Sigmoid colon (tissue), 4 donors: Measurements from ENCODE around the gene IMPA2.

Source experiments
- CTCF ChIP-seq, 4 experiments: fragments of 450-650 bp in 3 of 4; fragments of 200-600 bp in 1 of 4; IDR thresholded peaks; one replicate each; pipeline ENCODE4 v1.5.1; 2016 to 2019; ENCODE audit warnings: antibody characterized with exemption in 4 of 4, mild to moderate bottlenecking in 3 of 4, moderate library complexity in 2 of 4
- POLR2AphosphoS5 ChIP-seq, 4 donors: sonication (generic); formaldehyde crosslinking; IDR thresholded peaks; one replicate each; pipeline ENCODE4 v1.6.1; 2017; ENCODE audit warnings: antibody characterized with exemption in 4 of 4

GRCh38 chr18:11990539-11990938, 9.2 kb downstream of the IMPA2 start:
- no peak for TF ChIP-seq POLR2AphosphoS5 (IDR thresholded peaks at IDR 0.05)
- TF ChIP-seq CTCF (IDR thresholded peaks at IDR 0.05) = no peak
